HG03039 (cell line): ENCODE measurements around the gene GOLGA3.
"Not testable (repeated sequence)": the region's sequence is repeated elsewhere in the genome, so short reads cannot be mapped to it uniquely, and the experiment has no call there.

ENCODE experiments used
- ATAC-seq: cut with Tn5 transposase; IDR thresholded peaks from one replicate; pipeline ENCODE4 v1.9.1; 2021; ENCODE audit warnings: mild to moderate bottlenecking, moderate library complexity; ENCODE audit not compliant: unreplicated experiment

The GOLGA3 gene

GRCh38 chr12:132818562-132818961 is 10.1 kb downstream of the GOLGA3 start:
- no peak for ATAC-seq

DNA sequence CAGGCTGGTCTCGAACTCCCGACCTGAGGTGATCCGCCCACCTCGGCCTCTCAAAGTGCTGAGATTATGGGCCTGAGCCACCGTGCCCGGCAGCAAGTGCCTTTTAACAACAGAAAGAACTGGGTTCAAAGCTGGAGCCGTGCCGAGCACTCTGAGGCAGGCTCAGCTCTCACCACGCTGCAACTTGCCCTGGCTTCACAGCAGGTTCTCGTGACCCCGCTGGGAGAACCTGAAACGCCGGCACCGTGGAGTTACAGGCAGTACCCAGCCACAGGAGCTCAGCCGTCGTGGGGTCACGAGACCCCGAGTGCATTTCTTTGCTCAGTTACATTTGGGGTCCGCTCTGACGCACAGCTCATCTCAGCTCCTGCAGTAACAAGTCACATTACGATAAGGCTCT is 14.4 kb downstream of the GOLGA3 start:
- no peak for ATAC-seq

- no peak for ATAC-seq
These were observed 15.2 kb downstream of the GOLGA3 start for GRCh38 chr12:132813443-132813842.

GRCh38 chr12:132812631-132813305 is 15.9 kb downstream of the GOLGA3 start:
- no peak for ATAC-seq

DNA sequence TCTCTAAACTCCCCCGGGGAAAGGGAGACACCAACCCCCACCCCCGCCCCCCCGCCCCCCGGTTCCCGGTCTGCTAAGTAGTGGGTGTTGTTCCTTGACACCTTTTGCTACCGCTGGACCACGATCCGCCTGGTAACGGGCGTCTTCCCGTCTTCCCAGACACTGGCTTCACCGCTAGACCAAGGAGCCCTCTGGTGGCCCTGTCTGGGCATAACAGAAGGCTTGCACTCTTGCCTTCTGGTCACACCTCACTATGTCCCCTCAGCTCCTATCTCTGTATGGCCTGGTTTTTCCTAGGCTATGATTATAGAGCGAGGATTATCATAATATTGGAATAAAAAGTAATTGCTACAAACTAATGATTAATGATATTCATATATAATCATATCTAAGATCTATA is 19.3 kb downstream of the GOLGA3 start:
- not testable (repeated sequence) for ATAC-seq

GRCh38 chr12:132807295-132808092 is 21.2 kb downstream of the GOLGA3 start:
- no peak for ATAC-seq

- ATAC-seq, result no peak
These were observed 21.8 kb downstream of the GOLGA3 start for GRCh38 chr12:132806857-132807256.

- no peak for ATAC-seq
These were observed 24.2 kb downstream of the GOLGA3 start for GRCh38 chr12:132804426-132804861.

DNA sequence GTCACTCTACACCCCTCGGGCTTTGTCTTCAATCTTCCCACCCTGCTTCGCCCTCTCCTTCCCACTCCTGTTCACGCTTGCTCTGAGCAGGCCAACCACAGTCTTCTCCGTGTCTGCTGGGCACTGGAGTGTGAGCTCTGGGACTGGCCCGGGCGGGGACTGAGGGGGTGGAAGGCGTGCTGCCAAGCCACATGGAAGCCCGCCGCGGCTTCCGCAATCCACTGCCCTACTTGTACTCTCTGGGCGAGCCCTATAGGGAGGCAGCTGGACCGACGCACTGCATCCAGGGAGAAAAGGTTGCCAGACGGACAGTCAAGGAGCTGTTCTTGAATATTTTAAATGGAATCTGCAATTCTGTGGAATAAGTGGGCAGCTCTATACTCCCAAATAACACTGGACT is 24.8 kb downstream of the GOLGA3 start:
- no peak for ATAC-seq

- no peak for ATAC-seq
These were observed 25.5 kb downstream of the GOLGA3 start for GRCh38 chr12:132803125-132803524.

- ATAC-seq, result no peak
These were observed 26.9 kb downstream of the GOLGA3 start for GRCh38 chr12:132801741-132802140.

GRCh38 chr12:132798836-132799235 is 29.8 kb downstream of the GOLGA3 start:
- ATAC-seq, result no peak

- ATAC-seq, result no peak
These were observed 30.7 kb downstream of the GOLGA3 start for GRCh38 chr12:132797820-132798570.

DNA sequence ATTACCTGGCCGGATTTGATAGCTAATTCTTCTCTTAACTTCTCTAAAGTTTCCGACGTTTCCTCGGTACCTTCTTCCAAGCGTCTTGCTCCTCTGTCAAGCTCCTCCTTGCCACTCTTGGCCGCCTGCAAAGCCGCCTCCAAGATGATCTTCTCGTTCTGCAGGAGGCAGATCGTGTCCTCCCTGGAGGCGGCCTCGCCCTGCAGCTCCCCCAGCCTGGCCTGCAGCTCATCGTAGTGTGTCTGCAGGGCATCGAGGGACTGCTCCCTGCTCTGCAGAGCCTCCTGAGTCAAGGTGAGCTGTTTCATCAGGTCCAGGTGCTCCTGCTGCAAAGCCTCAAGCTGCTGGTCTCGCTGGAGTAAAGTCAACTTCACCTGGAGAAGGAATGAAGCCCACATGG is 32.8 kb downstream of the GOLGA3 start:
- ATAC-seq, result no peak

GRCh38 chr12:132791940-132792339 is 36.7 kb downstream of the GOLGA3 start:
- not testable (repeated sequence) for ATAC-seq

GRCh38 chr12:132789099-132789471 is 39.6 kb downstream of the GOLGA3 start:
- ATAC-seq, result no peak

- ATAC-seq, result no peak
These were observed 40.1 kb downstream of the GOLGA3 start for GRCh38 chr12:132788375-132789098.

DNA sequence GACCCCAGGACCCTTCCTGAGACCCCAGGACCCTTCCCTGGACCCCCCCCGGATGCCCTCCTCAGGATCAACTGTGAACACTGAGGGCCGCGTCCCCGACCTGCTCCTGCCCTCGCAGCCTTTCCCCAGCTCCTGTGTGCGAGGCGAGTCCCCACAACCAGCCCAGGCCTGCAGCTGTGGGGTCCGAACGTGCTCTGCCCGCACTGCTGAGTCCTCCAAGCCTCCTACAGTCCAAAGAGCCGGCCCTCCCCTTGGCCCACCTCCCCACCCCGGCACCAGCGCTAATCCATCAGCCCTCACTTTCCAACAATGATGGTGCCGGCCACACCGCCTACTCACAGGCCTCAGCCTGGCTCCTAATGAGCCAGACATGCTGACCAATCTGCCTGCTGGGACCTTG is 40.8 kb downstream of the GOLGA3 start:
- ATAC-seq, result no peak

DNA sequence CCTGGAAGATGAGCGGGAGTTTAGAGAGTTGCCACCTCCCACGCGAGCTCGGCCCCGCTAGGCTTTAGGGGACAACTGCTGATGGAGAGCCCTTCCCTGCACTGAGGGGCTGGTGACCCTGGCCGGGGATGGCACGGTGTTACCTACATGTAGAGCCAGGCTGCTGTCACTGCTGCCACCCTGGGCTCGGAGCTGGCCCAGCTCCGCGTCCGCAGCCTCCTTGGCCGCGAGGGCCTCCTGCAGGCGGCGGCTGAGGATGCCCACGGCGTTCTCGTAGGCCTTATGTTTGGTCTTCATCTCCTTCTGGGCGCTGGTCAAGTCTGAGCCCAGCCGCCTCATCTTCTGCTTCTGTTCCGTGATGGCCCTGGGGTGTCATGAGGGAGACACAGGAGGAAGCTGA is 42.5 kb downstream of the GOLGA3 start:
- no peak for ATAC-seq

GRCh38 chr12:132784580-132784979 is 44.1 kb downstream of the GOLGA3 start:
- no peak for ATAC-seq

- ATAC-seq, result no peak
These were observed 44.6 kb downstream of the GOLGA3 start for GRCh38 chr12:132783917-132784531.
